Fibroblast of skin of right biceps (primary cell): ENCODE data around the gene PDCD7.
"Not testable (repeated sequence)": the region's sequence is repeated elsewhere in the genome, so short reads cannot be mapped to it uniquely, and the experiment has no call there.

Source experiments
- DNase-seq: peaks from one replicate; pipeline ENCODE4 v3.0.0-alpha.2; 2013

PDCD7 gene

DNA sequence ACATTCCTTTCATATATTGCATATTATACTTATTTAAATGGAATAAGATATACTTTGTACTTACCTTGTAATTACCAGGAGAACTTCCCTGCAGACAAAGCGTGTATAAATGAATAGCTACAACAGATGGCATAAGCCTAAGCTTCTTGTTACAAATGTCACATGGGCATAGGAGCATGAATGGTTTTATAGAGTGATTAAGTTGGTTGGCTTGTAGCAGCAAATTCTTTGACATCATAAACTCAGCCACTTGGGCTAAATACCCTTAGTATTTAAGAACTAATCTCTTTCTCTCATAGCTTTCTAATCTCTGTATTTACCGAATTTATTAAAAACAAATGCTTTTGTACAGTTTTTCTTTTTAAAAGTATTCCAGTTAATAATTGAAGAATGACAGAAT, 18.5 kb downstream of the PDCD7 start, which contains the start of gene UBAP1L:
Gene UBAP1L, minus strand, starts transcription at position 115 of the 400 bp plus-strand sequence. CDS start 8,985 bp downstream, outside the sequence.
- DNase-seq, result no peak

GRCh38 chr15:65110676-65111292, 22.8 kb downstream of the PDCD7 start:
- DNase-seq, result peak; percentile 30

DNA sequence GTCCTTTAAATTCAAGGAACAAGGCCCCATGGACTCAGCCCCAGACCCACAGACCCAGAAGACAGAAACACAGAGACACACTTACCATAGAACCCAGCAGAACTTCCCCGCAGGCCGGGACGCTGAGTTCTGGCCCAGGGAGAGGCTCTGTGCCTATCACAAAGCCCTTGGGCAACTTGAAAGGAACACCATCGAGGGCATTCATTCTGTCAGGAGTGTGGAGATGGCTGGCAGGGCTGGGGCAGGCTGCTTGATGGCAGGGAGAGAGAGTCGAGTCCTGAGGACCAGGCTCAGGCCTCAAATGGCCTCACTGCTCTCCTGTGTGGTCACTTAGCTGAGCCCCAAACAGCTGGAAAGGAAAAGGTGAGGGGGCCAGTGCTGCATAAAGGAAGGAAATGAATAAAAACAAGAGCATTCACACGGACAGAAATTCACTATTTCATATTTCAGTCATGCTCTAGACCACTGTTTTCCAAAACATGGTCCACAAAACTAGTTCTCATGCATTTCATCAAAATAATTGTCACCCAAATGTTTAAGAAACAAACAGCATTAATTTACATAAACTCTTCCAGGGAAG, 27.5 kb downstream of the PDCD7 start:
- DNase-seq, result no peak

DNA sequence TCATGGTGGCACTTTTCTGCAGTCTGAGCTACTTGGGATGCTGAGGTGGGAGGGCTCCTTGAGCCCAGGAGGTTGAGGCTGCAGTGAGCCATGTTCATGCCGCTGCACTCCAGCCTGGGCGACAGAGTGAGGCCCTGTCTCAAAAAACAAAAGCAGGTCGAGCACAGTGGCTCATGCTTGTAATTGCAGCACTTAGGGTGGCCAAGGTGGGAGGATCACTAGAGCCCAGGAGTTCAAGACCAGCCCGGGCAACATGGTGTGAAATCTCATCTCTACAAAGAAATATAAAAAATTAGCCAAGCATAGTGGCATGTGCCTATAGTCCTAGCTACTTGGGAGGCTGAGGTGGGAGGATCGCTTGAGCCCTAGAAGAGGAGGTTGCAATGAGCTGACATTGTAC, 28.6 kb downstream of the PDCD7 start:
- no peak for DNase-seq

GRCh38 chr15:65102912-65103311, 30.7 kb downstream of the PDCD7 start:
- DNase-seq, result no peak

GRCh38 chr15:65101891-65102708, 31.5 kb downstream of the PDCD7 start:
- DNase-seq, result no peak

DNA sequence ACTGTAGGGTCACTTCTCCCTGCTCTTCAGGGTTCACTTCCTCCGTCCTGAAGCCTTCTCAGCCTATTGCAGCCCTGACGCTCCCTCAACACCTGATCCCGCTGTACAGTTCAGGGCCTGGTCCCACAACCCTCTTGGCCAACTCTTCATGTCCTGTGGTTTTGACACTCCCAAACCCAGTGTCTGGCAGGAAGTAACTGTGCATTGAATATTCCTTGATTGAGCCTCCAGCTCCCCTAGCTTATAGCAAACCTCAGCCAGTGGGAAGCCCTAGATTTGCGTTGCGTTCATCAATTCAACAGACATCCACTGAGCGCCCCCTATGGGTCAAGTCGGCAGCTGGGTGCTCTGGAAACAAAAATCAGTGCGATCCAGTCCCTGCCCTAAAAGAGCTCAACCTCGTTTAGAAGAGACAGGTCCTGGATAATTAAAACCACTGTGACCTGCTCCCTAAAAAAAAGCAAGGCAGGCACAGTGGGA, 32.2 kb downstream of the PDCD7 start:
- DNase-seq, result peak; percentile 61

DNA sequence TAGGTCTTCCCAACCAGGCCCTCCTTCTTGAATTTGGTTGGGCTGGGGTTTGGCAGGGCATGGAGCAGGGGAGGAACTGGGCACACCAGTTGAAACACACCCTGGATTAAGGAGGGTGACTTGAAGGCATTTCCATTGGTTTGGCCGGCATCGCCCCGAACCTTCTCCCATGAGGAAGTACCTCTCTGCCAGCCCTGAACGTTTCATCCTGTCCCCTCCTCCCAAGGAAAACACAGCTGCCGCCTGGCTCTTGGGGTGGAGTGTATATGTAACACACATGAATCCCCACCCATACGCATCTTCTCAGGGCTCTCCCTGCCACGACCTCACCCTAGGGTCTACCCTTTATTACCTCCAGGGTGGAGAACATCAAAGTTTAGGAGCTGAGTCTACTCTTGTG, 33.2 kb downstream of the PDCD7 start:
- no peak for DNase-seq

DNA sequence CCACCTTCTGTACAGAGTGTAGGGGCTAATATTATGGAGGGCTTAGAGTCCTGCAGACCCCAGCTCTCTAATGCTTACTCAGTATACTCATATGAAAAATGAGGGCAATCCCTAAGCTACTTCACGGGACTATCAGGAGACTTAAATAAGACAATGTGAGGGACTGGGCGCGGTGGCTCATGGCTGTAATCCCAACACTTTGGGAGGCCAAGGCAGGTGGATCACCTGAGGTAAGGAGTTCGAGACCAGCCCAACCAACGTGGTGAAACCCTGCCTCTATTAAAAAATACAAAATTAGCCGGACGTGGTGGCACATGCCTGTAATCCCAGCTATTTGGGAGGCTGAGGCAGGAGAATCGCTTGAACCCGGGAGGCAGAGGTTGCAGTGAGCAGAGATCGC, 33.8 kb downstream of the PDCD7 start:
- not testable (repeated sequence) for DNase-seq

- no peak for DNase-seq
Measured at GRCh38 chr15:65099336-65099735, 34.3 kb downstream of the PDCD7 start.

GRCh38 chr15:65097651-65098263, 35.9 kb downstream of the PDCD7 start:
- DNase-seq, result no peak

DNA sequence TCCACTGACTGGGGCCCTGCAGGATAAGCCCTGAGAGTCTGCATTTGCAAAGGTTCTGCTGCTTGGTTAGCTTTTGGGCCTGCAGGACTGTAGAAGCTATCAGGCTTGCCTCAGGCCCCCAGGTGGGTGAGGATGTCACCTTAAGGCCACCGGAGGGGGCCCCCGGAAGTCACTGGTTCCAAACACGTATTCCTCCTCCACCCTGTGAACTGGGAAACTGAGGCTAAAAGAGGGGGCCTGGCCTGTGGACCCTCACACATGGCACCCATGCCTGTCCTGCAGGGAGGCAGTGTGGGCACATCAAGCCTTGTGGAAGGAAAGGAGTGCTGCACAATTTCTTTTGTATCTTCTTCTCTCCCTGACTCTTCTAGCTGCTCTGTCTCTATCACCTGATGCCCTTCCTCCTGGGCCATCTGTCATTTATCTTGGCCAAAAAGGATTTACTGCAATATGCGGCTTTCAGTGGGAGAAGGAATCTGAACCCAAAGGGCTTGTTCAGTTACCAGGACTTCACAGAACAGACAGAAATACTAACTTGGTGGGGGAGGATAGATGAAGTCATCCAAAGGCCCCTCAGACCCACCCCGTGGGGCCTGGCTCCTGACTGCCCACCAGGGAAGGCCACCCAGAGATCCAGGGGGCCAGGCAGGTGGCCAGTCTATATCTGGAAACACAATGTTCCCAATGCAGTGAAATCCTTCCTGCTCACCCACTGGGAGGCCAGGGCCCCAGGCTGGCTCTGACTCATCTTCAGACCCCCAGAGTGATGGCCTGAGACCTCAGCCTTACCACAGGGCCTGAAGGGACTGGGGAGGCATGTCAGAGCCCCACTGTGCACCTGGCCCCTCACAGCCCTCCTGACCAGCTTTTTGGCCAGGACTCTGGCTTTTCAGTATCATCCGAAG, 36.9 kb downstream of the PDCD7 start:
- DNase-seq, result no peak

- no peak for DNase-seq
Measured at GRCh38 chr15:65095747-65096104, 37.9 kb downstream of the PDCD7 start.

- DNase-seq, result no peak
Measured at GRCh38 chr15:65095011-65095746, 38.4 kb downstream of the PDCD7 start.

- no peak for DNase-seq
Measured at GRCh38 chr15:65094294-65094995, 39.2 kb downstream of the PDCD7 start.

DNA sequence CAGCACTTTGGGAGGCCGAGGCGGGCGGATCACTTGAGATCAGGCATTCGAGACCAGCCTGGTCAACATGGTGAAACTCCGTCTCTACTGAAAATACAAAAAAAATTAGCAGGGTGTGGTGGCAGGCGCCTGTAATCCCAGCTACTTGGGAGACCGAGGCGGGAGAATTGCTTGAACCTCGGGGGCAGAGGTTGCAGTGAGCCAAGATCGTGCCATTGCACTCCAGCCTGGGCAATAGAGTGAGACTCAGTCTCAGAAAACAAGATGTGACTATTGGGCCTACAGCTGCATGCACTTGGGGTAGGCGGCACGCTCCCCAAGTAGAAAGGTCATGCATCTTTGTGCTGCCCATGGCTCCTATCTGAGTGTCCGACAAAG, 39.8 kb downstream of the PDCD7 start:
- not testable (repeated sequence) for DNase-seq

DNA sequence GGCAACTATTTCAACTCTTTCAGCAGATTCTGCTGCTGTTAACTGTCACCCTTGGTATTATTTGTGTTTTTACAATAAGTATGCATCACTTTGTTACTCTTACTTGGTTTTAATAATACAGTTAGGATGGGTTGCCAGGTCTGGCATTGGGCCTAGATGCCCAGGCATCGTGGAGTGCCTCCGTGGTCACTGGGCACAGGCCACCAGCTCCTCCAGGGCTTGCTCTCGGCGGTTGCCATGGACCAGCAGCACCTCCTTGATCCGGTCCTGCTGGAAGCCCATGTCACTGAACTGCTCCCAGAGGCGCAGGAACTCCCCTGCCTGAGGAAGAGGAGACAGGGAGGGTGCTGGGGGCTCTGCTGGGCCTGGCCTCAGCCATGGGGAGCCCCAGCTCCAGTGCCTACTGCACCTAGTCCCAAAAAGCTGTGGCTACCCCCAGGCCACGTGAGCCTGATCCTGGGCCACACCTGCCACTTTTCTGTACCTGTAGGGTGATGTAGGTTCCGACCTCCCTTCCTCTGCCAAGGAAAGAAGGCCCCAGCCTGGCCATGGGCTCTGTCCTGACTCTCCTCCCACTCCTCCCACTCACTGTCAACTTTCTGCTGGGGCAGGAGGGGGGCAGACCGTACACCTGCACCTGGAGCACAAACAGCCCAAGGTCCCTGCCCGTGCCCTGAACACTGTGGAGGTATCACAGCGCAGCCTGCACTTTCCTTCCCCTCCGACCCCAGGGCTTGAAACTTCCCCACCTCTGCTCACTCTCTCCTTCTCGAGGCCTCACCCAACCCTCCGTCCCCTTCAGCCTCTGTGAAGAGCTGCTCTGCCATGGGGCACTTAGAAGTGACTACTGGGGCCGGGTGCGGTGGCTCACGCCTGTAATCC, 40.5 kb downstream of the PDCD7 start:
- DNase-seq, result no peak

- no peak for DNase-seq
Measured at GRCh38 chr15:65091946-65092770, 41.5 kb downstream of the PDCD7 start.

DNA sequence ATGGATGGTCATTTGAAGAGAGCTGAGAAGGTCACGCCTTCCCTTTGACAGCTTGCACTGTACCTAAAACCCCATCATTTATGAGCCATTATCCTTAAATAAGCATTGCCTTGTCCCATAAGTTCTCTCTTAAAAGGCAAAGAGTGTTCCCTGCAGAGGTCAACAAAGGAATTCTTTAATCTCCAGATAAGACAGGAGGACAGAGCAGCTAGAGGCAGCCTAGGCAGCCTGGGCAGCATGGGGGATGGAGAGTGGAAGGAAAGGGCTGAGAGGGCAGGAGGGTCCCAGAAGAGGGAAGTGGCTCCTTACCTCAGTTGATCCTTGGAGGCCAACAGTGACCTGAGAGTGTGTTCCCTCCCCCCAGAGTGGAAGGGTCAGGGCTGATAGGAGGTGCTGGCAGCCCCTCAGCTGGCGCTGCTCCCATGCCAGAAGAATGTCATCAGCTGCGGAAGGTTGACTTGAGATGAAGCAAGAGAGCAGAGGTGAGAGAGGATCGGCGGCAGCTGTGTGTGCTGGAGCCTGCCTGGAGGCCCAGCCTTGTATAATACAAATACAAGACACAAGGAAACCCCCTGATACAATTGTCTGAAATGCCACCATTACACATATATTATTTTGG, 44.3 kb downstream of the PDCD7 start:
- DNase-seq, result no peak
